Loucy (cell line): Measurements from ENCODE around the gene AATK.

Experiments
- H2AFZ ChIP-seq: fragments of 200-600 bp; sonication (generic); 2 replicates; pipeline ENCODE4 v1.6.0; 2016; ENCODE audit warnings: antibody characterized with exemption, mild to moderate bottlenecking, low read length, moderate library complexity
- H3F3A ChIP-seq: fragments of 200-600 bp; 2 replicates; pipeline ENCODE4 v1.6.0; 2016; ENCODE audit warnings: antibody characterized with exemption, low read depth, mild to moderate bottlenecking
- H3K27me3 ChIP-seq: fragments of 200-600 bp; sonication (generic); 2 replicates; pipeline ENCODE4 v1.6.1; 2014; ENCODE audit warnings: low read length, mild to moderate bottlenecking; ENCODE audit not compliant: insufficient read depth, poor library complexity, severe bottlenecking
- H3K36me3 ChIP-seq: fragments of 200-600 bp; sonication (generic); 2 replicates; pipeline ENCODE4 v1.6.1; 2016; ENCODE audit warnings: low read length; ENCODE audit not compliant: insufficient read depth
- H3K4me1 ChIP-seq: fragments of 200-600 bp; sonication (generic); 2 replicates; pipeline ENCODE4 v1.5.1; 2014; ENCODE audit warnings: low read length, mild to moderate bottlenecking; ENCODE audit not compliant: insufficient read depth, poor library complexity, severe bottlenecking
- H3K4me2 ChIP-seq: fragments of 200-600 bp; sonication (generic); 2 replicates; pipeline ENCODE4 v1.6.0; 2014; ENCODE audit warnings: antibody characterized with exemption, low read length, low read depth, mild to moderate bottlenecking; ENCODE audit not compliant: poor library complexity, severe bottlenecking
- H3K4me3 ChIP-seq: fragments of 200-600 bp; sonication (generic); 2 replicates; pipeline ENCODE4 v1.5.1; 2014; ENCODE audit warnings: low read length, mild to moderate bottlenecking, mixed read lengths; ENCODE audit not compliant: poor library complexity, severe bottlenecking
- H3K79me2 ChIP-seq: fragments of 200-600 bp; sonication (generic); 2 replicates; pipeline ENCODE4 v1.6.1; 2014; ENCODE audit warnings: low read length; ENCODE audit not compliant: insufficient read depth
- H3K9ac ChIP-seq: fragments of 200-600 bp; sonication (generic); 2 replicates; pipeline ENCODE4 v1.6.0; 2014; ENCODE audit warnings: mild to moderate bottlenecking, low read depth, low read length, moderate library complexity; ENCODE audit not compliant: poor library complexity, severe bottlenecking
- H3K9me2 ChIP-seq: fragments of 200-600 bp; sonication (generic); replicated peaks from 2 replicates; pipeline ENCODE4 v1.6.1; 2016; ENCODE audit warnings: low read depth, low read length, mixed read lengths
- H3K9me3 ChIP-seq: fragments of 200-600 bp; sonication (generic); 2 replicates; pipeline ENCODE4 v1.6.1; 2014; ENCODE audit warnings: mild to moderate bottlenecking, antibody characterized with exemption, low read length, low read depth; ENCODE audit not compliant: insufficient read depth
- H4K20me1 ChIP-seq: fragments of 200-600 bp; sonication (generic); 2 replicates; pipeline ENCODE4 v1.6.0; 2014; ENCODE audit warnings: antibody characterized with exemption, low read length, mild to moderate bottlenecking; ENCODE audit not compliant: insufficient read depth, poor library complexity, severe bottlenecking
- EZH2phosphoT487 ChIP-seq: fragments of 200-600 bp; IDR thresholded peaks from 2 replicates; pipeline ENCODE4 v1.6.1; 2018; ENCODE audit warnings: antibody characterized with exemption, mild to moderate bottlenecking, moderate library complexity, borderline replicate concordance
- TF ChIP-seq, protein P1 (sequence below): fragments of 200-600 bp; sonication (generic); conservative IDR thresholded peaks from 2 replicates; pipeline ENCODE4 v1.5.1; 2014; ENCODE audit warnings: mild to moderate bottlenecking, antibody characterized with exemption, low read length

AATK gene

DNA sequence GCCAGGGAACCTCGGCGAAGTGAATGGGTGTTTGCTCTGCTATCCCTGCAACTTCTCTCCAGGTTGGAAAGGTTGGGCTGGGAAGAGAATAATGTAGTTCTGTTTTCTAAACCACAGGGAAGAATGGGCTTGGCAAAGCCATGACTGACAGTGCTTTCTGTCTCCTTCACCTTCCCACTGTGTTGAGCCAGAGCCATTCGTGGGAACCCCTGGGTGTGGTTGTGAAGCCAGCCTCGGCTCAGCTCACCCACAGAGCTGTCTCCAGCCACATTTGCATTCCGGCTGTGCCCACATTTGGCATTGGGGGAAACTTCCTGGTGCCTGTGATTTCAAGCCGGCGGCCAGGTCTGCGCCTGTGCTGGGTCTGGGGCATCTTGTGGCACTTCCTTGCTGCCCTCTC, 91.1 kb downstream of the AATK start:
- Histone ChIP-seq H2AFZ (no peak overlapping the region), H3K9me2 (no peaks in the 10 kb centered on the region), H3F3A (no peaks in the 10 kb centered on the region), H3K9me3 (no peaks in the 10 kb centered on the region), H3K4me3 (no peak overlapping the region), H3K9ac (no peak overlapping the region), H3K4me2 (no peak overlapping the region), H4K20me1 (no peaks in the 10 kb centered on the region), H3K27me3 (no peaks in the 10 kb centered on the region), H3K36me3 (no peaks in the 10 kb centered on the region), H3K79me2 (no peaks in the 10 kb centered on the region), H3K4me1 (no peaks in the 10 kb centered on the region)
- TF ChIP-seq EZH2phosphoT487, result no peak
- TF ChIP-seq, protein P1, sequence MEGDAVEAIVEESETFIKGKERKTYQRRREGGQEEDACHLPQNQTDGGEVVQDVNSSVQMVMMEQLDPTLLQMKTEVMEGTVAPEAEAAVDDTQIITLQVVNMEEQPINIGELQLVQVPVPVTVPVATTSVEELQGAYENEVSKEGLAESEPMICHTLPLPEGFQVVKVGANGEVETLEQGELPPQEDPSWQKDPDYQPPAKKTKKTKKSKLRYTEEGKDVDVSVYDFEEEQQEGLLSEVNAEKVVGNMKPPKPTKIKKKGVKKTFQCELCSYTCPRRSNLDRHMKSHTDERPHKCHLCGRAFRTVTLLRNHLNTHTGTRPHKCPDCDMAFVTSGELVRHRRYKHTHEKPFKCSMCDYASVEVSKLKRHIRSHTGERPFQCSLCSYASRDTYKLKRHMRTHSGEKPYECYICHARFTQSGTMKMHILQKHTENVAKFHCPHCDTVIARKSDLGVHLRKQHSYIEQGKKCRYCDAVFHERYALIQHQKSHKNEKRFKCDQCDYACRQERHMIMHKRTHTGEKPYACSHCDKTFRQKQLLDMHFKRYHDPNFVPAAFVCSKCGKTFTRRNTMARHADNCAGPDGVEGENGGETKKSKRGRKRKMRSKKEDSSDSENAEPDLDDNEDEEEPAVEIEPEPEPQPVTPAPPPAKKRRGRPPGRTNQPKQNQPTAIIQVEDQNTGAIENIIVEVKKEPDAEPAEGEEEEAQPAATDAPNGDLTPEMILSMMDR, result no peak

DNA sequence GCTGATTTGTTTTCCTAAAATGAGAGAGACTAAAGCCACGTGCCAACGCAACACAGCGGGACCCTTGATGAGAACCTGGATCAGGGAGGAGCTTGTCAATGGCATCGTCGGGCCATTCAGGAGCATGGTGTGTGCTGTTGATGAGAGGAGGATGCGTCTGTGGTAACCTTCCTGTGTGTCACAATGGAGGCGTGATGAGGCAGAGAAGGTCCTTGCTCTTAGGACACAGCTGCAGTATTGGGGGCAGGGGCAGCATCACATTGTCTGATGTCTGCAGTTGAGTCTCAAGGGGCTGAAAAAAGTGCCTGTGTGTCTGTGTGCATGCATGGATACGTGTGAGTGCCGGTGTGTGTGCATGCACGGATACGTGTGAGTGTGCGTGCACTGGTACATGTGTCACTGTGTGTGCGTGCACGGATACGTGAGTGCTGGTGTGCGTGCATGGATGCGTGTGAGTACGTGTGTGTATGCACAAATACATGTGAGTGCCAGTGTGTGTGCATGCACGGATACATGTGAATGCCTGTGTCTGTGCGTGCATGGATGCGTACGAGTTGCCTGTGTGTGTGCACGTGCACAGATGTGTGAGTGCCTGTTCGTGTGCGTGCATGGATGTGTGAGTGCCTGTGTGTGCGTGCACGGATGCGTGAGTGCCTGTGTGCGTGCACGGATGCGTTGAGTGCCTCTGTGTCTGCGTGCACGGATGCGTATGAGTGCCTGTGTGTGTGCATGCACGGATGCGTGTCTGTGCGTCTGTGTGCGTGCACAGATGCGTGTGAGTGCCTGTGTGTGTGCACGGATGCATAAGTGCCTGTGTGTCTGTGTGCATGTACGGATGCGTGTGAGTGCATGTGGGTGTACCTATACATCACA, 91.8 kb downstream of the AATK start:
- Histone ChIP-seq H3K36me3 (no peaks in the 10 kb centered on the region), H3K4me2 (no peak overlapping the region), H3K9ac (no peak overlapping the region), H4K20me1 (no peaks in the 10 kb centered on the region), H3K4me3 (no peak overlapping the region), H3K9me3 (no peaks in the 10 kb centered on the region), H2AFZ (no peak overlapping the region), H3F3A (no peaks in the 10 kb centered on the region), H3K4me1 (no peaks in the 10 kb centered on the region), H3K27me3 (no peaks in the 10 kb centered on the region), H3K79me2 (no peaks in the 10 kb centered on the region), H3K9me2 (no peaks in the 10 kb centered on the region)
- TF ChIP-seq, protein P1, result no peak
- TF ChIP-seq EZH2phosphoT487, result no peak

DNA sequence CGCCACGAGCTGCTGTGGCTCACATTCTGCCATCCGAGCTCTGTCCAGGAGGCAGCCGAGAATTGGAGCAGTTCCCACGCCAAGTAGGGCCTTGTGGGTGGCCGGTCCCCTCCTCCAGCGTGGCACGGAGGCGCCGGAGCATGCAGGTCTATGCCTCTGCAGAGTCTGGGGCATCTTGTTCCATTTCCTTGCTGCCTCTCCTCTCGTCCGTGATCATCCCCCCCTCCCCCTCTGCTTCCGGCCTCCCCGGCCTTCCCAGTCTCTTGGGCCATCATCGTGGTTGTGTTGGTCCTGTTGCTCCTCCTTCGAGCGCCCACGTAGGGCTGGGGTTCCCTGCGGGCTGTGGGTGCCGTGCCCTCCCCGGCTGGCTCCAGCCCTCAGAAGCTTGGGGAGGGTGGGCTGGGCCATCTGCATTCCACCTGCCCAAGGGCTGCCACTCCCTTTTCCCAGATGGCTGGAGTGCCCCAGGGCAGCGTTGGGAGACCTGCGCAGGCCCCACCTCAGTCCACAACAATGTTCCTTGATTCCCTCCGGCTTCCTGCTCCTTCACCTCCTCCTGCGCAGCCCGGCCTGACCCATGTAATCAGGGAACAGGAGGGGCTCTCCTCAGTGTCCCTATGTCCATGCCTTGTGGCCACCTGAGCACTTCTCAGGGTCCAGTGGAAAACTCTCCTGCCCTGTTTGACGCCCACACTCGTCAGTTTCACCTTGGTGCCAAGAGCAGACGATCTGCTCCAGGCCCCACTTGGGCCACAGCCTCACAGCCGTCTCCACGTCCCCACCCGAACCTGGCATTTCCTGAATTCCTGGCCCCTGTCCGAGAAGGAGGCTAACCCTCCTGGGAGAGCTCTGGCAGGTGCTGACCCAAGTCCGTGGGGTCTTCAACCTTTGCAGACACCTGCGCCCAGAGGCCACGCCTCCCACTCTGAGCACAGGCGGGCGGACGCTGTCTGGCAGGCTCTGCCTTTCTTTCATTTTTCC, 94.0 kb downstream of the AATK start:
- H2AFZ ChIP-seq, result no peak overlapping the region
- TF ChIP-seq, protein P1, result no peak
- no peak for TF ChIP-seq EZH2phosphoT487
- H3F3A ChIP-seq, result no peaks in the 10 kb centered on the region
- H3K9me2 ChIP-seq, result no peaks in the 10 kb centered on the region
- no peaks in the 10 kb centered on the region for H4K20me1 ChIP-seq
- no peaks in the 10 kb centered on the region for H3K4me1 ChIP-seq
- H3K9ac ChIP-seq, result no peak overlapping the region
- no peak overlapping the region for H3K4me3 ChIP-seq
- H3K9me3 ChIP-seq, result no peaks in the 10 kb centered on the region
- no peak overlapping the region for H3K4me2 ChIP-seq
- H3K79me2 ChIP-seq, result no peaks in the 10 kb centered on the region
- no peaks in the 10 kb centered on the region for H3K36me3 ChIP-seq
- no peaks in the 10 kb centered on the region for H3K27me3 ChIP-seq
